Effector memory CD4-positive, alpha-beta T cell (primary cell): ENCODE results near the gene FAM193B.

Experiments used
- DNase-seq, 3 donors: peaks; one replicate each; pipeline ENCODE4 v3.0.0-alpha.2; 2020
- H3K27ac ChIP-seq: 2 replicates; pipeline ENCODE4 v1.7.0; 2013; ENCODE audit warnings: mild to moderate bottlenecking, low read length, moderate library complexity; ENCODE audit not compliant: insufficient read depth, poor library complexity, severe bottlenecking
- H3K27me3 ChIP-seq: replicated peaks from 2 replicates; pipeline ENCODE4 v1.7.0; 2013; ENCODE audit warnings: mild to moderate bottlenecking, low read length; ENCODE audit not compliant: insufficient read depth, control insufficient read depth, poor library complexity, severe bottlenecking
- H3K36me3 ChIP-seq: 2 replicates; pipeline ENCODE4 v1.7.0; 2013; ENCODE audit warnings: mild to moderate bottlenecking, low read length, moderate library complexity; ENCODE audit not compliant: control insufficient read depth, insufficient read depth
- H3K4me1 ChIP-seq: 2 replicates; pipeline ENCODE4 v1.7.0; 2013; ENCODE audit warnings: low read length, mild to moderate bottlenecking; ENCODE audit not compliant: control insufficient read depth, insufficient read depth, poor library complexity, severe bottlenecking
- H3K4me3 ChIP-seq: 2 replicates; pipeline ENCODE4 v1.7.0; 2013; ENCODE audit warnings: low read length, low read depth, mild to moderate bottlenecking; ENCODE audit not compliant: insufficient read depth, poor library complexity, severe bottlenecking
- H3K9me3 ChIP-seq: 2 replicates; pipeline ENCODE4 v1.7.0; 2013; ENCODE audit warnings: mild to moderate bottlenecking, low read length, moderate library complexity; ENCODE audit not compliant: control insufficient read depth

The FAM193B gene

DNA sequence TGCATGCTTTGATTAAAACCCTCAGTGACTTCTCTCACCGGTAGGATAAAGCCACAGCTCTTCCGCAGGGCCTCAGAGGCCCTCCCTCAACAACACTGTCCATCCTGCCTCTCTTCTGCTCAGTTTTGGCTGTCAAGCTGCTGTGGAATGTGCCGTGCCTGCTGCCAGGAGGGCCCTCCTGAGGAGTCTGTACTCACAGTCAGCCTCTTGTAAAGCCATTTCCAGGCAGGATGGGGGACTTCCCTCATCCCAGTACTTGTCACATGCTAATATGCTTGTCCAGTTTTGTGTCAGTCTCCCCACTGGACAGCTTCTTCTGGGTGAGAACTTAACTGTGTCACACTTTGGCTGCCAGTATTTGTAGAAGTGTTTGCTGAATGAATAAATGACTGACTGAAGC, 23.7 kb downstream of the FAM193B start:
- H3K4me3 ChIP-seq = no peak overlapping the region
- DNase-seq = no peak
- H3K27me3 ChIP-seq = no peaks in the 10 kb centered on the region
- no peaks in the 10 kb centered on the region for H3K9me3 ChIP-seq
- H3K27ac ChIP-seq = no peak overlapping the region
- H3K4me1 ChIP-seq = no peaks in the 10 kb centered on the region
- H3K36me3 ChIP-seq = peaks cover 52% of the 10 kb centered on the region

DNA sequence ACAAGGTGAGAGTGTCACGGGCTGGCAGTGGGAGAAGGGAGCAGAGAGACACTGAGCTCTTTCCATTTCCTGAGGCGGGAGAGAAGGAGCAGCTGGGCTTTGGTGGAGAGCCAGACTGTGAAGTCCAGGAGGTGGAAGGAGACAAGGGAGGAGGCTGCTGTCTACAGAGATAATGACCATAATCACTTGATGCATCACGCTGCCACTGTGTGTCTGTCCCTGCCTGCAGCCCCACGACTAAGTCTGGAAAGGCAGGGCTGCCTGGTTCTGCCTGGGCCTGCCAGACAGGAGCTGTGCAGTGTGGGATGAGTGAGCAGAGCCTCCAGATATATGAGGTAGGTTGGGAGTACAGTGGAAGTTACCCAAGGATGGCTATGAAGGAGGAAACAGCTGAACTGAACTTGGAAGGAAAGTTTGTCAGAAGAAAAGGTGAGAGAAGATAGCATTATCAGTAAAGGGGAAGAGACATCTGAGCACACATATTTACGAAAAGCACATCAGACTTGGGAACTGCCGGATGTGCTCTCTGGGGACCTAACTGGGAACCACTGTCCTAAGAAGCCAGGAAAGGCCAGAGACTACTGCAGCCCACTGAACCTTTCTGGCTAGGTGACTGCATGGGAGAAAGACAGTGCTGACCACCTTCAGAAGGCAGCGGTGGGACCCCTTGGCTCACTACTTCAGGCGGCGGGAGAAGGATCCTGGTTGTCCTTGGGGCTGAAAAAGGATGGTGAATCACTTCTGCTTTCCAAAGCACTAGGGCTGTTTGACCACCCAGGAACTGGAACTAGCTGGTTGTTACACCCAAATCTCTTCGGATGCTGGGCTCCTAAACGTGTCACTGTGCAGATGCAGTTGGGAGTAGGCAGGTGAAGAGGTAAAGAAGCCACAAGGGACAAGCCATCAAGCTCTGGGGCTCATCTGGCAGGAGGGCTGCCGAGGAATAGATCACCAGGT, 24.8 kb downstream of the FAM193B start:
- no peaks in the 10 kb centered on the region for H3K9me3 ChIP-seq
- H3K36me3 ChIP-seq = peaks cover 52% of the 10 kb centered on the region
- H3K27me3 ChIP-seq = no peaks in the 10 kb centered on the region
- DNase-seq = no peak
- no peak overlapping the region for H3K4me3 ChIP-seq
- no peaks in the 10 kb centered on the region for H3K4me1 ChIP-seq
- H3K27ac ChIP-seq = no peak overlapping the region

DNA sequence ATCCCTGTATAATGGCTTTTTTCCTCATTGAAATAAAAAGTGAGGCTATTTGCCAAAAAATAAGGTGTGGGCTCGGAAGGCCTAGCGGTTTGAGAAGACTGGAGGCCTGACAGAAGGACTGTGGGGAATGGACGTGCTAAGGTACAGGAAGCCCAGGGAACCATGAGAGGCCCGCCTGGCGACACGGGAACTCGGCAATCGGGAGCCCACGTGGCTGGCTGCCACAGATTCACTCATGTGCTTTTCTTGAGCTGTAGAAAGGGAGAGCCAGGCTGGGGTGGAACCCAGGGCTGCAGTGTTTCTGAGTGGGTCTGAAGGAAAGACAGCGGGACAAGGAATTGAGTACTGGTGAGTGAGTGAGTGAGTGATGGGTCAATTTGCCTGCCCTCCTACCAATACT, 25.7 kb downstream of the FAM193B start:
- Histone ChIP-seq H3K27ac (no peak overlapping the region), H3K4me3 (no peak overlapping the region), H3K27me3 (no peaks in the 10 kb centered on the region), H3K9me3 (no peaks in the 10 kb centered on the region), H3K36me3 (peaks cover 58% of the 10 kb centered on the region), H3K4me1 (no peaks in the 10 kb centered on the region)
- DNase-seq = no peak

DNA sequence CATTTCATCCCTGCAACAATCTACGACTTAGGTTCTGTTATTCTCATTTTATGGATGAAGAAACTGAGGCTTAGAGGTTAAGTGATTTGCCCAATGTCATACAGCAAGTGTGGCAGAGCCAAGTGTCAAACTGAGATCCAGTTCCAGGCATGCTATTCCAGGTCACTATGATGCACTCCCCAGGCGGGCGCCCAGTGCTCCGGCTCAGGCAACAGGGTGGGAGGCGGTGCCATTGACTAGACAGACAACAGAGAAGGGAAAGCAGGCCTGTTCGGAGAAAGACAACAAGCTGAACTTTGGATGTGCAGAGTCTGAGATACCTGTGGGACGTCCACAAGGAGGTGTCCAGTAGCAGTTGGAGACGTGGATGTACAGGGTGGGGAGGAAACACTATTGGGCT, 26.8 kb downstream of the FAM193B start:
- Histone ChIP-seq H3K9me3 (no peaks in the 10 kb centered on the region), H3K4me3 (no peak overlapping the region), H3K27me3 (no peaks in the 10 kb centered on the region), H3K4me1 (no peaks in the 10 kb centered on the region), H3K27ac (no peak overlapping the region), H3K36me3 (peaks cover 58% of the 10 kb centered on the region)
- DNase-seq = no peak

DNA sequence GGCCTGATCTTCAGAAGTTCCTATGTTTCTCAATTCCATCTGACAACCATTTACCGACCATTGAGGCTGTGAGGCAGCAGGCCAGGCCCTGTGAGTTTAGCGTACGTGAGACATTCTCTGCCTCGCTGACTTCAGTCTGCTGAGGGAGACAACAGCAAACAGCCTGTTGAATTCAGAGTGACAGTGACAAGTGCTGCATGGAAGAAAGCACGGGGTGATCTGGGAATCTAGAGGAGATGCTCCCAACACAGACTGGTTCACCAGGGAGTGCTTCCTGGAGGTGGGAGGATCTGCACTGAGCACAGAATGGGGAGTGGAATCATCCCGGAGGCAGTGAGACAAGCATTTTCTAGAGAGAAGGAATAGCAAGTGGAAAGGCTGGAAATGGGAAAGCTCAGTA, 27.6 kb downstream of the FAM193B start:
- no peaks in the 10 kb centered on the region for H3K27me3 ChIP-seq
- no peaks in the 10 kb centered on the region for H3K9me3 ChIP-seq
- no peak for DNase-seq
- H3K27ac ChIP-seq = no peak overlapping the region
- no peak overlapping the region for H3K4me3 ChIP-seq
- H3K36me3 ChIP-seq = peaks cover 54% of the 10 kb centered on the region
- no peaks in the 10 kb centered on the region for H3K4me1 ChIP-seq

DNA sequence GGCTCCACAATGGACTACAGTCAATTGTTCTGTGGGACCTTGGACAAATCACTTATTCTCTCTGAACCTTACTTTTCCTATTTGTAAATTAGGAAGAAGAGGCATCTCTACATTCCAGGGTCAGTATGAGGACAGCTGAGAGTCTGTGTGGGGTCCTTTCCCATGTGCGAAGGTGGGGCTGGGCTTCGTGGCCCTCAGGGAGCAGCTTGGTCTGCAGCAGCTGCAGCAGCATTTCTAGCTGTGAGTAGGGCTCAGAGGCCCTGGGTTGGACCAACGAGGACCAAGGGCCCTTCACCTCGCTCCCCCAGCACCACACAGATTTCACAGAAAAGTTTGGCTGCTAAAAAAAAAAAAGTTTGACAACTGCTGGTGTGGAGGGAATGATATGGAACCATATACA, 28.2 kb downstream of the FAM193B start:
- Histone ChIP-seq H3K27me3 (no peaks in the 10 kb centered on the region), H3K4me1 (no peaks in the 10 kb centered on the region), H3K9me3 (no peaks in the 10 kb centered on the region), H3K27ac (no peak overlapping the region), H3K4me3 (no peak overlapping the region), H3K36me3 (peaks cover 55% of the 10 kb centered on the region)
- no peak for DNase-seq

DNA sequence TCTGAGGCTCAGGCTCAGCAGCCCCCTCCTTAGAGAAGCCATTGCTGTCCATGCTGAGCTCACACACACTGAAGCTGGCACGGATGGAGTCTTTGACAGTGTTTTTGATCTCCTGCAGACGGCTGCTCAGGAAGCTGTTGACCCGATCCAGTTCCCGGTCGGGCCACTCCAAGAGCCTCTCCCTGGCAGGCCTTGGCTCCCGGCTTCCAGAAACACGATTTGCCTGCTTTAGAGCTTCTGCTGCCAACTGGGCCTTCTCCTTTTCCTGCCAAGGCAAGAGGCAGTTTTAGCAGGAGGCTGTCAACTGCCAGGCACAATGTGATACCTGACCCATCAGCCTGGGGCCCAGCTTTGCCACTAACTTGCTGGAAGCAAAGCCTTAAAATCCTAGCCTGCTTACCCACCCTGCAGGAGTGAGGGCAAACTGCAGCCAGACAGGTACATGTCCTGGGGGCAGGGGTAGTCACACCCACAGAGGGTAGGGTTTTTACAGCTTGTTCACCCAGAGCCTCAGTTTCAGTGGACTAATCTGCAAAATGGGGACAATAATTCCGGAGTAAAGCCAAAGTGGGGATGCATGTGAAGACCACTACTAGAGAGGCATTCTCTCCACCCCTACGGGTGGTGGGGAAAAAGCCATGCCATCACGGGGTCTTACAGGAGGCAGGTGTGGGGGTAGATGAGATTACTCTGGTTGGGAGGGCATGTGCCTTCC, 29.3 kb downstream of the FAM193B start:
- no peak overlapping the region for H3K4me3 ChIP-seq
- H3K4me1 ChIP-seq = no peaks in the 10 kb centered on the region
- no peak for DNase-seq
- H3K27me3 ChIP-seq = no peaks in the 10 kb centered on the region
- H3K9me3 ChIP-seq = no peaks in the 10 kb centered on the region
- H3K27ac ChIP-seq = no peak overlapping the region
- H3K36me3 ChIP-seq = peaks cover 49% of the 10 kb centered on the region

DNA sequence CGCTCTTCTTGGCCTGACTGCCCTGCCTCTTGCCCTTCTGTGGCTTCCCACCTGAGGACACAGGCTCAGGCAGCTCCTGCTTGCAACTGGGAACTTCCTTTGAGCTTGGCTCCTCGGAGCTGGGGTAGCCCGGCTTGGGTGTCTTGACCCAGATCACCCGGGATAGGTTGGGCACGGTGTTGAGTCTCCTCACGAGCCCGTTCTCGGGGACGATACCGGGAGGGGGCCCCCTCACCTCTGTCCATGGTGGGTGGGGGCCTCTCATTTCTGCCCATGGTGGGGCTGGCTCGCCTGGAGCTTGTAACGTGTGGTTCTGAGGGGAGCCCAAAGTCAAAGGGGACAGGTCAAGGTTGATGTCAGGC, 29.8 kb downstream of the FAM193B start:
- Histone ChIP-seq H3K9me3 (no peaks in the 10 kb centered on the region), H3K36me3 (peaks cover 48% of the 10 kb centered on the region), H3K27ac (no peak overlapping the region), H3K4me1 (no peaks in the 10 kb centered on the region), H3K27me3 (no peaks in the 10 kb centered on the region), H3K4me3 (no peak overlapping the region)
- no peak for DNase-seq

DNA sequence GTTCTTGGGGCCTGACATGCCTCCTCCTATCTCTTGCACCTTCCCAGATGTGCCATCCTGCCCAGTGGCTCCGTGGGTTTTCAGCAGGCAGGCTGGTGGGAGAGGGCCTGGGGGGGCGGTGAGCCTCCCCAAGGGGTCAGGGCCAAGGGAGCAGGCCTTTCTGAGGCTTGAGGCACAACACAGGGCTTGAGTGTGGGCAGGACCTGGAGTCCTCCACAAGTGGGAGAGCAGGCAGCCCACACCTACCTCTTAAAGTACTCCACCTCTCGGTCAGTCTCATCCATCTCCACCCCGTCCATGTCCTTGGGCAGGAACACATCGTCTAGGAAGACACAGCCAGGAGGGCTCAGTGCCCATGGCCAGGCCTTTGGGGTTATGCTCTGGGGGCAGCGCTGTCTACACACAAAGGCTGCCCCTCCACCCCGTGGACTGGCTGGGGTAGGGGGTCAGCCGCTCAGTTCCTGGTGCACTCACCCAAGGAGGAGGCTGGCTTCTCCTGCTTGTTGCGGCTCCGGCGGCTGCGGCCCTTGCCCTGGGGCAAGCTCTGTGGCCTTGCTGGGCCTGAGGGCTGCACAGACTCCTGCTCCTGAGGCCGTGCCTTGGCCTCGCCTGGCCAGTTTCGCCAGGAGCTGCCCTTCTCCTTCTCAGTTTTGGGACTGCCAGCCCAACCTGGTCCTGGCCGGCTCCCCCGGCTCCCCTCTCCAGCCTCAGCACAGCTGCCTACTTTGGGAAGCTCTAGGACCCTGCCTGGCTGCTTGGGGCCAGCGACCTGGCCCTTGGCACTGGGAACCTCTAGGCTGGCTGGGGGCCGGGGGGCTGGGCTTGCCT, 30.4 kb downstream of the FAM193B start:
- DNase-seq = no peak
- H3K27me3 ChIP-seq = no peaks in the 10 kb centered on the region
- peaks cover 5% of the 10 kb centered on the region for H3K4me1 ChIP-seq
- H3K27ac ChIP-seq = no peak overlapping the region
- peaks cover 48% of the 10 kb centered on the region for H3K36me3 ChIP-seq
- no peaks in the 10 kb centered on the region for H3K9me3 ChIP-seq
- H3K4me3 ChIP-seq = no peak overlapping the region
